Measurements from ENCODE around the gene ARID5B.
A peak's percentile ranks its signal among the peaks of the same experiment; 100 is the strongest.
"Not testable (repeated sequence)": the region's sequence is repeated elsewhere in the genome, so short reads cannot be mapped to it uniquely, and the experiment has no call there.

Gene ARID5B

GRCh38 chr10:61973169-61973568 is 71.7 kb downstream of the ARID5B start:
- no peak for TF ChIP-seq JUND (IDR thresholded peaks at IDR 0.05; ENCODE audit: low read depth)
- DNase-seq (ENCODE audit: low read depth in 1 of 2, low spot score in 1 of 2): no peak
- in situ Hi-C loops (cut with HindIII; ENCODE audit: low pct_unique_long_range_greater_than_20kb, low sequenced_read_pairs): no loop called here

- no peak for TF ChIP-seq JUND (IDR thresholded peaks at IDR 0.05; ENCODE audit: low read depth)
- in situ Hi-C loops (cut with HindIII; ENCODE audit: low pct_unique_long_range_greater_than_20kb, low sequenced_read_pairs): no loop called here
- no peak for DNase-seq (ENCODE audit: low read depth in 1 of 2, low spot score in 1 of 2)
Measured at GRCh38 chr10:61973906-61974305, 72.4 kb downstream of the ARID5B start.

GRCh38 chr10:61974601-61975390 is 73.3 kb downstream of the ARID5B start:
- DNase-seq (ENCODE audit: low read depth in 1 of 2, low spot score in 1 of 2): no peak
- no peak for TF ChIP-seq JUND (IDR thresholded peaks at IDR 0.05; ENCODE audit: low read depth)
- in situ Hi-C loops (cut with HindIII; ENCODE audit: low pct_unique_long_range_greater_than_20kb, low sequenced_read_pairs): no loop called here

DNA sequence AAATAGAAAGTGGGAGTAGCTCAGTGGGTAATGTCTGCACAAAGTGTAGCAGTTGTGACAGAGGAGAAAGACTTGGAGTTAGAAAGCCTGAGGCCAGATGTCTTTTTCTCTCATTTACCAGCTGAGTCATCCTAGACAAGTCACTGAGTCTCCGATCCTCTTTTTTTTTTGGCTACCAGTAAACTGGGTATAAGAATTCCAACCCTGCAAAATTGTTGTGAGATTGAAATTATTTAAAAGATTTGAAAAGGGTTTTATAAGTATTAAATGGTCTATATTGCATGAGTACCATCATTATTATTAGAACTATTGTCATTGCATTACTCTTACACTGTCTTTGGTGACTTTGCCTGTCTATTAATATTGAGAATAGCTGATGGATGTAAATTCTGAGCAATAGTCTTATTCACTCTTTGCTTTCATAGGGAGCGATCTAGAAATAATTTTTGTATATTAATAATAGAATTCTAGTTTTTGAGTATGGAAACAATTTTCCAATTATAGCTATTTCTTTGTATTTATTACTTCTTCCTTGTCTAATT is 74.0 kb downstream of the ARID5B start:
- no peak for DNase-seq (ENCODE audit: low read depth in 1 of 2, low spot score in 1 of 2)
- no peak for TF ChIP-seq JUND (IDR thresholded peaks at IDR 0.05; ENCODE audit: low read depth)
- in situ Hi-C loops (cut with HindIII; ENCODE audit: low pct_unique_long_range_greater_than_20kb, low sequenced_read_pairs): no loop called here

- DNase-seq (ENCODE audit: low read depth in 1 of 2, low spot score in 1 of 2); in situ Hi-C loops (cut with HindIII; ENCODE audit: low pct_unique_long_range_greater_than_20kb, low sequenced_read_pairs): not testable (repeated sequence)
Measured at GRCh38 chr10:61976951-61977721, 75.6 kb downstream of the ARID5B start.

DNA sequence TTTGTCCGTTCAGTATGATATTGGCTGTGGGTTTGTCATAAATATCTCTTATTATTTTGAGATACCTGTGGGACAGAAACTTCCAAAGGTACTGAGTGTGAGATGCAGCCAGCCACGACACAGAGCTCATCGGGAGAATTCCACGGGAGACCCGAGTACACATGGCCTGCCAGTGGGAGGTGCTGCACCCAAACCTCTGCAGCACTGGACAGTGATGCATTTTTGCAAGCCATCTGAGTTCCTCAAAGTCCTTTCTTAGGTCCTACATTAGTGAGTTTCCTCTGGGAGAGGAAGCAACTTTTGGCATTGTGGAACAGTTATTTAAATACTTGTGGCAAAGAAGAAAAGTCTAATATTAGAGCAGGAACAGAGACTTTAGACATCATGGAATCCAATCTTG is 77.5 kb downstream of the ARID5B start:
- no peak for TF ChIP-seq JUND (IDR thresholded peaks at IDR 0.05; ENCODE audit: low read depth)
- peak in 1 of 2 experiments; percentile 27 for DNase-seq (ENCODE audit: low read depth in 1 of 2, low spot score in 1 of 2)
- in situ Hi-C loops (cut with HindIII; ENCODE audit: low pct_unique_long_range_greater_than_20kb, low sequenced_read_pairs): no loop called here

GRCh38 chr10:61981460-61981859 is 80.0 kb downstream of the ARID5B start:
- peak in 1 of 2 experiments; percentile 69 for DNase-seq (ENCODE audit: low read depth in 1 of 2, low spot score in 1 of 2)
- in situ Hi-C loops (cut with HindIII; ENCODE audit: low pct_unique_long_range_greater_than_20kb, low sequenced_read_pairs): no loop called here
- no peak for TF ChIP-seq JUND (IDR thresholded peaks at IDR 0.05; ENCODE audit: low read depth)

GRCh38 chr10:61983255-61983654 is 81.8 kb downstream of the ARID5B start:
- no peak for DNase-seq (ENCODE audit: low read depth in 1 of 2, low spot score in 1 of 2)
- TF ChIP-seq JUND (IDR thresholded peaks at IDR 0.05; ENCODE audit: low read depth): no peak
- in situ Hi-C loops (cut with HindIII; ENCODE audit: low pct_unique_long_range_greater_than_20kb, low sequenced_read_pairs): no loop called here

GRCh38 chr10:61984803-61985418 is 83.4 kb downstream of the ARID5B start:
- no peak for DNase-seq (ENCODE audit: low read depth in 1 of 2, low spot score in 1 of 2)
- in situ Hi-C loops (cut with HindIII; ENCODE audit: low pct_unique_long_range_greater_than_20kb, low sequenced_read_pairs): no loop called here
- no peak for TF ChIP-seq JUND (IDR thresholded peaks at IDR 0.05; ENCODE audit: low read depth)

GRCh38 chr10:61985715-61986114 is 84.2 kb downstream of the ARID5B start:
- TF ChIP-seq JUND (IDR thresholded peaks at IDR 0.05; ENCODE audit: low read depth): no peak
- no peak for DNase-seq (ENCODE audit: low read depth in 1 of 2, low spot score in 1 of 2)
- in situ Hi-C loops (cut with HindIII; ENCODE audit: low pct_unique_long_range_greater_than_20kb, low sequenced_read_pairs): no loop called here

DNA sequence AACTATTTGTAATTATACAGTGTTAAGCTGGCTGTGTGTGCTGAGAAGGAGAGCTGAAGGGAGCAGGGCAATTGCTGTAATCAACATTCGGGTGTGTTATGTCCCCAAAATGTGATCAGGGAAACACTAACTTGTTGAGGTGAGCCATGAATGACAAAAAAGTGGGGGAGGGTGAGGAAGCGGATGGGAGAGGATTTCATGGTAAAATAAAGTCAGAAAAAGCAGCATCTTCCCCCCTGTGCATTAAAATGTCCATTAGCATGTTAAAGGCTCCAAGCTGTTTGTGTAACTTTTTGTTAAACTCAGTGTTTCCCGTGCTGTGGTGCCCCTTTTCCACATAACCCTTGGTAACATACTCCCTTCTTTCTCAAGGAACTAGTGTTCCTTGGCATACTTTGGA is 84.9 kb downstream of the ARID5B start:
- in situ Hi-C loops (cut with HindIII; ENCODE audit: low pct_unique_long_range_greater_than_20kb, low sequenced_read_pairs): no loop called here
- DNase-seq (ENCODE audit: low read depth in 1 of 2, low spot score in 1 of 2): no peak
- TF ChIP-seq JUND (IDR thresholded peaks at IDR 0.05; ENCODE audit: low read depth): no peak

- TF ChIP-seq JUND (IDR thresholded peaks at IDR 0.05; ENCODE audit: low read depth): no peak
- no peak for DNase-seq (ENCODE audit: low read depth in 1 of 2, low spot score in 1 of 2)
- in situ Hi-C loops (cut with HindIII; ENCODE audit: low pct_unique_long_range_greater_than_20kb, low sequenced_read_pairs): no loop called here
Measured at GRCh38 chr10:61986788-61987492, 85.4 kb downstream of the ARID5B start.
